Measurements from ENCODE around the gene ST3GAL6. TPM values are rescaled to one million over a fixed set of nuclear protein-coding genes. Genes with fewer than 3 reads are reported as not detected.

The ST3GAL6 gene
- total and polyA plus RNA-seq, 5 donors from 2014 or later: 0.37 to 0.89 TPM; not detected in 3

Other genes starting within 250 kb of the ST3GAL6 start
- gene CLDND1, start 240.4 kb upstream of the ST3GAL6 start, total RNA-seq: 266 TPM
- gene CLDND1, start 240.4 kb upstream of the ST3GAL6 start, polyA plus RNA-seq: 100 to 1,000 TPM; 193 to 320 (median 249) TPM
- 5.7 TPM for gene GPR15, start 231.4 kb upstream of the ST3GAL6 start, total RNA-seq
- 10 to 100 TPM in 2 of 4 donors, 1 to 10 TPM in 2; 8.6 to 72.4 (median 9.8) TPM for gene GPR15, start 231.4 kb upstream of the ST3GAL6 start, polyA plus RNA-seq
- 22.8 TPM for gene CPOX, start 169.7 kb upstream of the ST3GAL6 start, total RNA-seq
- gene CPOX, start 169.7 kb upstream of the ST3GAL6 start, polyA plus RNA-seq: 1 to 10 TPM; 7.1 to 9.5 (median 7.2) TPM
- 1.5 TPM for gene DCBLD2, start 138.4 kb downstream of the ST3GAL6 start, total RNA-seq
- gene DCBLD2, start 138.4 kb downstream of the ST3GAL6 start, polyA plus RNA-seq: 1 to 10 TPM in 1 of 4 donors, under 1 TPM in 3; 0.18 to 1.1 (median 0.64) TPM